Muscle of leg (tissue), 11 donors: ENCODE data around the gene TEN1. TPM values are rescaled to one million over a fixed set of nuclear protein-coding genes. Genes with fewer than 3 reads are reported as not detected.
"Not testable (repeated sequence)": the region's sequence is repeated elsewhere in the genome, so short reads cannot be mapped to it uniquely, and the experiment has no call there.

Source experiments
- DNase-seq: peaks from one replicate; pipeline ENCODE4 v3.0.0; 2013
- H3K27ac ChIP-seq: one replicate; pipeline ENCODE4 v1.5.1; 2013; ENCODE audit warnings: mild to moderate bottlenecking, low read length, control low read depth
- H3K27me3 ChIP-seq: one replicate; pipeline ENCODE4 v1.6.1; 2013; ENCODE audit warnings: low read length; ENCODE audit not compliant: control insufficient read depth, insufficient read depth
- H3K36me3 ChIP-seq: one replicate; pipeline ENCODE4 v1.6.1; 2013; ENCODE audit warnings: low read length; ENCODE audit not compliant: control insufficient read depth, insufficient read depth
- H3K4me1 ChIP-seq: one replicate; pipeline ENCODE4 v1.6.1; 2013; ENCODE audit warnings: low read length; ENCODE audit not compliant: control insufficient read depth, insufficient read depth
- H3K4me3 ChIP-seq: one replicate; pipeline ENCODE4 v1.5.1; 2013; ENCODE audit warnings: low read length, control low read depth
- H3K9me3 ChIP-seq: replicated peaks from 2 replicates; pipeline ENCODE4 v1.6.1; 2013; ENCODE audit warnings: low read depth, low read length; ENCODE audit not compliant: control insufficient read depth
- WGBS: methylation state at CpG from one replicate; pipeline ENCODE4 v1.1.5; 2013; ENCODE audit warnings: missing lambda C conversion rate; ENCODE audit not compliant: insufficient coverage; 5-methylcytosine and 5-hydroxymethylcytosine counted together
- polyA plus RNA-seq, 8 donors: library from polyadenylated mRNA; unstranded; fragments of 120-200 nt; gene quantifications; one replicate each; pipeline versions ENCODE4 v1.2.1 to v1.2.3, GENCODE V29; 2013; ENCODE audit warnings: inconsistent platforms in 1 of 8, low replicate concordance in 1 of 8; ENCODE audit not compliant: insufficient read length in 8 of 8, insufficient read depth in 1 of 8
- total RNA-seq: library from RNA; stranded (reverse); fragments of 120-200 nt; gene quantifications from one replicate; pipeline ENCODE4 v1.2.4, GENCODE V29; 2013

Gene TEN1
- total and polyA plus RNA-seq, 9 donors = 8.8 to 19.5 (median 12.3) TPM

DNA sequence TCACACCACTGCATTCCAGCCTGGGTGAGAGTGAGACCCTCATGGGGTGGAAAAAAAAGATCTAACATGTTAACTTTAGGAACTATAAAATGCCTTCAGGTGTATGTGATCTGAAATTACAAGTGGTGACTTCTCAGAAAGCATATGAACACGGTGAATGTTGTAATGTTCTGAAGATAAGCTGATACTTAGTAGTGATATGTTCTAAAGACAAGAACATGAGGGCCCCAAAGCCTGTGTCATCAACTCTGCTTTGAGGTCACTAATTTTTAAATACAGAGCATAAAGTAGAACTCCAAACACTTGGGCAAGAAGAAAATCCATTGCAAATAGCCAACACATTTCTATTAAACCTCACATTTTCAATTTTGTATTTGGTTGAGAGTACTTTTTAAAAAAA is 35.5 kb upstream of the TEN1 start:
- WGBS = 100% methylated on average over 1 of the region's 1 CpG
- no peaks in the 10 kb centered on the region for H3K27me3 ChIP-seq
- DNase-seq = no peak
- H3K4me3 ChIP-seq = no peak overlapping the region
- no peak overlapping the region for H3K27ac ChIP-seq
- peaks cover 28% of the 10 kb centered on the region for H3K36me3 ChIP-seq
- peaks cover 12% of the 10 kb centered on the region for H3K4me1 ChIP-seq
- H3K9me3 ChIP-seq = no peaks in the 10 kb centered on the region

DNA sequence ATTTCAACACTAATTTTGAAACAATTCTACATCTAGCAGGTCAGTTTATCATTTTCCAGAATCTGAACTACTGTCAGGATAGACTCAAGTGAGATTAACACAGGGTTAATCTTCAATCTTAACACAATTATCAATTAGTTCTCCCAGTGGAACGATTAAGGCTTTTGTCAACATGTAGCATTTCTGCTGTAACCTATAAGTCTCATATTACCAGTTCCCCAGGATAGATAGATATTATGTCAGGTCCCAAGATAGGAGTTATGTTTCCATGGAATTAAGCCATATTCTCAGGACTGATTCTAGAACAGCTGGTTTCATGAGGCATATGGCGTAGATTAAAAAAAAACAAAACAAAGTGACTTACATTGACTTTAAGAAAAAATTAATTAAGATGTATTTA is 33.8 kb upstream of the TEN1 start:
- Histone ChIP-seq H3K27ac (no peak overlapping the region), H3K9me3 (no peaks in the 10 kb centered on the region), H3K4me1 (peaks cover 13% of the 10 kb centered on the region), H3K27me3 (no peaks in the 10 kb centered on the region), H3K36me3 (peaks cover 43% of the 10 kb centered on the region), H3K4me3 (no peak overlapping the region)
- no CpG with 5 or more reads among the region's 2 CpGs for WGBS
- DNase-seq = peak; percentile 30

DNA sequence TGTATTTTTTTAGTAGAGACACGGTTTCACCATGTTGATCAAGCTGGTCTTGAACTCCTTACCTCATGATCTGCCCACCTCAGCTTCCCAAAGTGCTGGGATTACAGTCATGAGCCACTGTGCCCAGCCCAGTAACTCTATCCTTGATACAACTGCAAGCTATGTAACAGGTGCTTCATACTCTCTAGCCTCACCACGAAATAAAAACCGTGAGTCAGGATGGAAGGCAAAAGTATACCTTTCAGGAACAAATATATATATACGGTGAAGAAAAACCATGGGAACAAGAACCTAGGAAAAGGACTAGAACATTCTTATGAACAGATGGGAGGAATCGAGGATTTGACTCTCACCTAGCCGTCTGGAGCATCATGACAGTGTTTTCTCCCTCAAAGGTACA is 28.6 kb upstream of the TEN1 start:
- Histone ChIP-seq H3K4me1 (peaks cover 16% of the 10 kb centered on the region), H3K36me3 (peaks cover 68% of the 10 kb centered on the region), H3K9me3 (no peaks in the 10 kb centered on the region), H3K27ac (no peak overlapping the region), H3K27me3 (no peaks in the 10 kb centered on the region), H3K4me3 (no peak overlapping the region)
- DNase-seq = no peak
- WGBS = 87% methylated on average over 2 of the region's 6 CpGs

DNA sequence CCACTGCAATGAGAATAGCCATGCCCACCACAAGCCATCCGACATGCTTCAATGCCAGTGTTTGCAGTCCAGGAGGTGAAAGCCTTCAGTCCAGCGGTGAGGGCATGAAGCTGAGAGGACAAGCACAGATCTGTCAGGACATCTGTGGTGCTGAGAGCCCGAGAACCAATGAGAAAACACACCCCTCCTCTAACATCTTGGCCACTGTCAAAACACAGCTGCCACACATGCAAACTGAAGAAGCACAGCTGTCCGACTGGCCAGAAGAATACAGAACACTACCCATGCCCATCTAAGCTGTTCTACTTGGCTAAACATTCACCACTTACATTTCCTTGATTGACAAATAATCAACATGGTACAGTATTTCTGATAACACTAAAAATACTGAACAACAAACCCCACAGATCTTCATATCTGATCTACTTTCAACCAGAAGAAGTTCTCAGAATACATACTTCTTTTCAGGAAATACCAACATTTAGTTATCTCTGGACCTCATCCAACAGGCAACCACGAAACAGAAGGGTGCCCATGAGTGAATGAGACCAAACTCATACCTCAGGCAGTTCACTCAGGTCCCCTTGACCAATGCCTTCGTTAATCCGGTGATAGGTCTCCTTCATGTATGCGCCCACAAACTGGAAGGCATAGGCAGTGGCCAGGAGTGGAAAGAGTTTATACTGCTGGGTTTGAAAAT is 28.0 kb upstream of the TEN1 start:
- Histone ChIP-seq H3K9me3 (no peaks in the 10 kb centered on the region), H3K27me3 (no peaks in the 10 kb centered on the region), H3K27ac (peak overlapping the region; percentile 31), H3K36me3 (peaks cover 71% of the 10 kb centered on the region), H3K4me1 (peaks cover 15% of the 10 kb centered on the region), H3K4me3 (no peak overlapping the region)
- peak; percentile 81 for DNase-seq
- WGBS = 86% methylated on average over 5 of the region's 8 CpGs

DNA sequence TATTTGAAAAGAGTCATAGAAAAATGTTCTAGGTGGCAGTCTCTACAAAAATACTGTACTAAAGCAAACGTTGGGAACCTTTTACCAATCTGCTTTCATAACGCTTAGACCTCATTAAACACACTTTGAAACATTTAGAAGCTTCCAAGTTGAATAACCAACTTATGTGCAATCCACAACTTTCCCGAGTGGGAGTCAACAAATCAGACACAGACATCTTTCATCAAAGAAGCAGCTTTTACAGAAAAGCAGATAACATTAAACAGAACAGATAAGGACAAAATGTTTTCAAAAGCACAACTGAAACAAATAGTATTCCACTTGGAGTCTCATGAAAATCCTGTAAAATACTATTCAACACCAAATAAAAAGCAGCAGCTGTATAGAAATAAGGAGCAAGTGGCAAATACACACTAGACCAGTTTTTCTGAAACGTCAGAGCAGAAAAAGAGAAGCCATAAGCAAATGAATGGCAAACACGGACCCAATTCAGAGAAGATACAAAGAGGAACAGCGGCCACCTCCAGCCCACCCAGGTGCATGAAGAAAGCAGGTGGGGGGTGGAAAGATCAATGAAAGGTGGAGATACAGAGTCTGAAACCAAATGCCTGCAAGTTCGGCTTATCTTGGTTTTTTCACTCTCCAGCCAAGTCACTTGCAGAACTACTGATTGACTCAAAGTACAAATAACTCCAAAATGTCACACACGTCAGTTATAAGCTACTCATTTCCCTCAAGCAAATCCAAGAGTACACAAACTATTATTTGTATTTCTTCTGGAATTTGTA is 19.8 kb upstream of the TEN1 start:
- Histone ChIP-seq H3K4me1 (no peaks in the 10 kb centered on the region), H3K27ac (no peak overlapping the region), H3K4me3 (no peak overlapping the region), H3K36me3 (peaks cover 25% of the 10 kb centered on the region), H3K9me3 (no peaks in the 10 kb centered on the region), H3K27me3 (no peaks in the 10 kb centered on the region)
- DNase-seq = no peak
- WGBS = 60% methylated on average over 4 of the region's 8 CpGs

DNA sequence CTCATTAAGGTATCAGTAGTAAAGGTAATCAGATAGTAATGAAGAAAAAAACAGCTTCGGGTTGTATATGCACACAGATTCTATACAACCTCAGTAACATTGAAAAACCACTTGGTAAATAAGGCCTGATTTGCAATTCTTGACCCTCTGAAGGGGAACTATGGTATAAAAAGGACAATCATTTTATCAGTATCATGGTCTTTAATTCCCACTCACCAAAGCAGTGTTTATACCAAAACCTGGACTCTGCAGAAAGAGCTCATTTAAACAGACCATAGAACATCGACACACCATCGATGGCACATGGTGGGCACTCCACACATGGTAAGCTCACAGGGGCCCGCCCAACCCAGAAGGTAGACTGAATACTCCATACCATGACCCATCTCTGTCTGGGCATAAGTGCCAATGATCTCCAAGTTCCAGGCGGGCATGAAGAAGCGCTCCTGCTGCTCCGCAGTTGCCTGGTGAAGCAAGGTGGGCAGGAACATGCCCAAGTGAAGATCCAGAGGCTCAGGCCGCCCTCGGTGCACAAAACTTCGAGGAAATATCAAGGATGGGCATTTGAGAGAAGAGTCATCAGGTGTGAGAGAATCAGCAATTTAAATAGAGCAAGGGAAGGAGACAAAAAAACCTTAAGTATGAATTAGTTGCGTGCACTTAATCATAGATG is 19.1 kb upstream of the TEN1 start:
- no peaks in the 10 kb centered on the region for H3K9me3 ChIP-seq
- no peak overlapping the region for H3K4me3 ChIP-seq
- WGBS = 94% methylated on average over 8 of the region's 11 CpGs
- no peaks in the 10 kb centered on the region for H3K4me1 ChIP-seq
- peaks cover 22% of the 10 kb centered on the region for H3K36me3 ChIP-seq
- H3K27me3 ChIP-seq = no peaks in the 10 kb centered on the region
- no peak for DNase-seq
- H3K27ac ChIP-seq = no peak overlapping the region

DNA sequence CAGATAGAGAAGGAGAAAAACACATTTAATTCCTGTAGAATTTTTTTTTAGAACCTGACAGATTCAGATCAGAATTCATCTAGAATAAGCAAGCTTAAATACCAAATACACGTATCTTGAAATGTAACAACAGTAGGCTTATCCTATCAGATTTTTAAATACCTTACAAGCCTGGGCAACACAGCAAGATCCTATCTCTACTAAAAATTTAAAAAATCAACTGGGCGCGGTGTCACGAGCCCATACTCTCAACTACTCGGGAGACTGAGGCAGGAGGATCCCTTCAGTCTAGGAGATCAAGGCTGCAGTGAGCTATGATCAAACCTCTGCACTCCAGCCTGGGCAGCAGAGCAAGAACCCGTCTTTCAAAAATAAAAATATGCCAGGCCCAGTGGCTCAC is 13.6 kb upstream of the TEN1 start:
- no peak for DNase-seq
- no peaks in the 10 kb centered on the region for H3K27me3 ChIP-seq
- no peak overlapping the region for H3K27ac ChIP-seq
- peaks cover 7% of the 10 kb centered on the region for H3K36me3 ChIP-seq
- no peaks in the 10 kb centered on the region for H3K9me3 ChIP-seq
- 97% methylated on average over 6 of the region's 6 CpGs for WGBS
- H3K4me3 ChIP-seq = no peak overlapping the region
- no peaks in the 10 kb centered on the region for H3K4me1 ChIP-seq

DNA sequence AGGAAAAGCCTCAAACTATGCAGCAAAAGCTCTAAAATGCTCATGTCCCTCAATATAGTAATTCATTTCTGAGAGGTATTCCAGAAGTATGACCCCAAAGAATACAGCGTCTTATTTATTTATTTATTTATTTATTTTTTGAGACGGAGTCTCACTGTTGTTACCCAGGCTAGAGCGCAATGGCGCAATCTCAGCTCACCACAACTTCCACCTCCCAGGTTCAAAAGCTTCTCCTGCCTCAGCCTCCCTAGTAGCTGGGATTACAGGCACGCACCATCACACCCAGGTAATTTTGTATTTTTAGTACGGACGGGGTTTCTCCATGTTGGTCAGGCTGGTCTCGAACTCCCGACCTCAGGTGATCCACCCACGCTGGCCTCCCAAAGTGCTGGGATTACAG is 10.0 kb upstream of the TEN1 start:
- WGBS = no CpG with 5 or more reads among the region's 10 CpGs
- H3K36me3 ChIP-seq = peaks cover 20% of the 10 kb centered on the region
- H3K27ac ChIP-seq = not testable (repeated sequence)

DNA sequence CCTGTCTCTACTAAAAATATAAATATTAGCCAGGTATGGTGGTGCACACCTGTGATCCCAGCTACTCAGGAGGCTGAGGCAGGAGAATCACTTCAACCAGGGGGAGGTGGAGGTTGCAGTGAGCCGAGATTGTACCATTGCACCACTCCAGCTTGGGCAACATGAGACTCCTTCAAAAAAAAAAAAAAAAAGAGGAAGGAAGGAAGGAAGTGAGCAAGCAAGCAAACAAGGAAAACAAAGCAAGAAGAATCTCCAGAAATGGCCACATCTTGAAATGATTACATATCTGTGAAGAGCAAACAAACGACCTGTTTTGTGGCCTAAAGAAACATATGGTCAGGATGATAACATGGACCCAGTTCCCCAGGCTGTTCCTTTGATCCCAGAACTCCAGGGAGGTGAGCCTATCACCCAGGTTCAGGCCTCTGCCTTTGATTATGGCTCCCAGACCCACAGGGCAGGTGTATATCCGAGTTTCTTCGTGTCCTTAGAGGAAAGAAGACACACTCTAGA is 9.0 kb upstream of the TEN1 start:
- Histone ChIP-seq H3K4me3 (no peak overlapping the region), H3K27me3 (no peaks in the 10 kb centered on the region), H3K9me3 (no peaks in the 10 kb centered on the region), H3K27ac (no peak overlapping the region), H3K4me1 (no peaks in the 10 kb centered on the region), H3K36me3 (peaks cover 20% of the 10 kb centered on the region)
- WGBS = 14% methylated on average over 1 of the region's 4 CpGs
- DNase-seq = no peak

More for the DNA sequence above, 10.0 kb upstream of the TEN1 start:
- not testable (repeated sequence) for H3K9me3 ChIP-seq, DNase-seq, H3K4me3 ChIP-seq, H3K27me3 ChIP-seq, H3K4me1 ChIP-seq

DNA sequence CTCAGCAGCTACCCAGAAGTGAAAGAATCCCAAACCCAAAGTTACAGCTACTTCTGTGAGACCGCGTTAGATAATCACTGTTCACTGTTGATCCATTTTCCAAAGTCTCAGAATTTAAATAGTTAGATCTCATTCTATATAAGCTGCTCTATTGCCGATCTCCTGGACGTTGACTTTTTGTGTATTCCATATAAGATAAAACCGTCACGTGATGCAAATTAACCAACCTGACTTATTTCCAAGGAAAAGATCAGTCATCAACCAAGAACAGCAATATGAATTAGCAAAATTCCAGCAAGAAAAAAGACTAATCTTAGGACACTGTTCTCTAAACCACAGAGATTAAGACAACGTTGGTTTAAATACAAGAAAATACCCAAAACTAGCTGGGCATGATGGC is 8.4 kb upstream of the TEN1 start:
- Histone ChIP-seq H3K36me3 (peaks cover 20% of the 10 kb centered on the region), H3K27ac (no peak overlapping the region), H3K27me3 (no peaks in the 10 kb centered on the region), H3K4me3 (no peak overlapping the region), H3K9me3 (no peaks in the 10 kb centered on the region), H3K4me1 (no peaks in the 10 kb centered on the region)
- DNase-seq = no peak
- no CpG with 5 or more reads among the region's 7 CpGs for WGBS
